HepG2 (cell line): ENCODE results near the gene NARS2. TPM values are rescaled to one million over a fixed set of nuclear protein-coding genes. Genes with fewer than 3 reads are reported as not detected.

ENCODE experiments used
- EP300 ChIP-seq, 3 experiments: sonication (generic) in 1 of 3; formaldehyde crosslinking in 1 of 3; IDR thresholded peaks; 2 replicates each; pipeline versions ENCODE4 v1.5.1 to v1.6.1; 2011 to 2020; ENCODE audit warnings: low read depth in 2 of 3, low read length in 2 of 3, borderline replicate concordance in 1 of 3, improper control_type of control experiment in 1 of 3, mild to moderate bottlenecking in 1 of 3, missing genetic modification reagents in 1 of 3, moderate library complexity in 1 of 3
- GATAD1 ChIP-seq: IDR thresholded peaks from 2 replicates; pipeline ENCODE4 v1.6.1; 2016; ENCODE audit warnings: missing genetic modification reagents, missing compliant biosample characterization
- HMGA1 ChIP-seq: sonication (generic); formaldehyde crosslinking; conservative IDR thresholded peaks from 2 replicates; pipeline ENCODE4 v1.4.0; 2020; ENCODE audit warnings: missing genetic modification reagents
- HNRNPL ChIP-seq: fragments of 200-400 bp; formaldehyde crosslinking; IDR thresholded peaks from 2 replicates; pipeline ENCODE4 v1.6.1; 2017; ENCODE audit warnings: mild to moderate bottlenecking, low read depth, low read length
- JUND ChIP-seq: sonication (generic); formaldehyde crosslinking; IDR thresholded peaks from 2 replicates; pipeline ENCODE4 v1.8.0; 2022; ENCODE audit warnings: mild to moderate bottlenecking, missing genetic modification reagents
- MAZ ChIP-seq, 2 experiments: sonication (generic) in 1 of 2; formaldehyde crosslinking in 1 of 2; IDR thresholded peaks; 2 replicates each; pipeline versions ENCODE4 v1.5.0 to v1.6.1; 2012 to 2020; ENCODE audit warnings: low read depth in 2 of 2, mild to moderate bottlenecking in 2 of 2, borderline replicate concordance in 1 of 2, improper control_type of control experiment in 1 of 2, low read length in 1 of 2, missing genetic modification reagents in 1 of 2, moderate library complexity in 1 of 2
- NAIF1 ChIP-seq: sonication (generic); formaldehyde crosslinking; IDR thresholded peaks from 2 replicates; pipeline ENCODE4 v1.5.0; 2020; ENCODE audit warnings: mild to moderate bottlenecking, missing genetic modification reagents, borderline replicate concordance
- NFATC3 ChIP-seq: sonication (generic); formaldehyde crosslinking; IDR thresholded peaks from 2 replicates; pipeline ENCODE4 v1.5.1; 2020; ENCODE audit warnings: mild to moderate bottlenecking, missing genetic modification reagents
- NR1H2 ChIP-seq: sonication (generic); formaldehyde crosslinking; IDR thresholded peaks from 2 replicates; pipeline ENCODE4 v1.8.1; 2022; ENCODE audit warnings: low read depth, missing genetic modification reagents, borderline replicate concordance
- PCBP1 ChIP-seq: fragments of 200-400 bp; formaldehyde crosslinking; IDR thresholded peaks from 2 replicates; pipeline ENCODE4 v1.6.1; 2017; ENCODE audit warnings: mild to moderate bottlenecking, low read depth, low read length, borderline replicate concordance
- ZNF256 ChIP-seq: sonication (generic); formaldehyde crosslinking; conservative IDR thresholded peaks from 2 replicates; pipeline ENCODE4 v1.4.0; 2020; ENCODE audit warnings: missing genetic modification reagents
- ZNF331 ChIP-seq: sonication (generic); formaldehyde crosslinking; IDR thresholded peaks from 2 replicates; pipeline ENCODE4 v1.4.0; 2020; ENCODE audit warnings: missing genetic modification reagents
- ZNF44 ChIP-seq: sonication (generic); formaldehyde crosslinking; IDR thresholded peaks from 2 replicates; pipeline ENCODE4 v1.5.1; 2020; ENCODE audit warnings: mild to moderate bottlenecking, missing genetic modification reagents
- polyA plus RNA-seq, 8 experiments: library from polyadenylated mRNA; depleted of rRNA in 3 of 8; stranded (reverse) in 7 of 8; unstranded in 1 of 8; fragments of >200 nt; fragmentation: Illumina TruSeq in 4 of 8; extraction: Trizol in 4 of 8; gene quantifications; 2 replicates each; pipeline versions ENCODE4 v1.2.1 to v1.2.3, GENCODE V29; 2011 to 2016; ENCODE audit warnings: low read depth in 4 of 8, missing spikeins in 1 of 8, mixed read lengths in 1 of 8; ENCODE audit not compliant: insufficient read depth in 1 of 8
- total RNA-seq, 5 experiments: library from RNA; depleted of rRNA; stranded (reverse); fragments of >200 nt; fragmentation: Illumina TruSeq; extraction: Trizol; gene quantifications; 2 replicates each; pipeline ENCODE4 v1.2.3, GENCODE V29; 2016; ENCODE audit warnings: low read depth in 1 of 5
- TF ChIP-seq, protein P1 (sequence below): sonication (generic); formaldehyde crosslinking; IDR thresholded peaks from 2 replicates; pipeline ENCODE4 v1.4.0; 2020; ENCODE audit warnings: missing genetic modification reagents
- TF ChIP-seq, protein P2 (sequence below): sonication (generic); formaldehyde crosslinking; IDR thresholded peaks from 2 replicates; pipeline ENCODE4 v1.4.0; 2020; ENCODE audit warnings: missing genetic modification reagents, low read depth, mild to moderate bottlenecking, borderline replicate concordance
- TF ChIP-seq, protein P3 (sequence below): sonication (generic); formaldehyde crosslinking; IDR thresholded peaks from 2 replicates; pipeline ENCODE4 v1.5.1; 2020; ENCODE audit warnings: mild to moderate bottlenecking, missing genetic modification reagents, moderate library complexity
- TF ChIP-seq, protein P4 (sequence below): sonication (generic); formaldehyde crosslinking; conservative IDR thresholded peaks from 2 replicates; pipeline ENCODE4 v1.8.0; 2022; ENCODE audit warnings: mild to moderate bottlenecking, moderate library complexity, missing genetic modification reagents
- TF ChIP-seq, protein P5 (sequence below): sonication (generic); formaldehyde crosslinking; IDR thresholded peaks from 2 replicates; pipeline ENCODE4 v1.5.0; 2020; ENCODE audit warnings: missing genetic modification reagents

The NARS2 gene
- total and polyA plus RNA-seq, 2 of the 13 experiments (the other 11 are each of a cell fraction or from before 2014, with no cell fraction given) = 45.9 to 65.0 TPM

DNA sequence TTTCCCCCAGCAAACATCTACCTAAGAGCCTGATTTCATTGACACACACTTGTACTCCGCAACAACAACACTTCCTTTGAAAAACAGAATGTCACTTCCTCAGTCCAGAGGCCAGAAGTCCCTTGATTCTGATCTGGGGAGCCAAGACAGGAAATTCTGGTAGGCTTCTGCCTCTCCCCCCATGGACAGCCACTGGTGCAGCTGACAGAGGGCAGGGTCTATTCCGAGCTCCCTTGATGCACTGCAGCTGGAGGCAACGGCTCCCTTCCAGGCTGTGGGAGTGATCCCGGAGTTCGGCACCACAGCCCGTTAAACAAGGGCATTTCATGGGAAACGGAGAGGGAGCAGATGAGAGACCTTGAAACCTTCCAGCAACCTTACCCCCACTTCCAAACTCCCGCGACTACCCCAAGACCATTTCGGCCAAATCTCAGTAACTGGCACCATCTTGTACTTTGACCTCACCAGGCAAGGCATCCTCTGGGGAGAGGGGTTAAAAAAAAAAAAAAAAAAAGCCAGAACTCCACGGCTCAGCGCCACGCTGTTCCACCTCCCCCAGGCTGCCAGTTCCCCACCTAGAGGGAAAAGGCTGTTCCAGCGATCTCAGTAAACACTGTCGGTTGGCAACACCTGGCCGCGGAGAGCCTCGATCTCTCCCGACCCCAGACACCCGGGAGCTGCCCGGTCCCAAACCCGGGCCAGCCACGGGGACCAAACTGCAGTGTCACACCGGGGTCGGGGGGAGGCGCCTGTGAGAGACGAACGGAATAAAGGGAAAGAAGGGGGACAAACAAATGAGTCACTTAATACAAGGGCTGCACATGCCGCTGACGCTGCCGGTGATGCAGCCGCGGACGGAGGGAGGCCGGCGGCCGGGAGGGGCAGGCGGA is 158.1 kb downstream of the NARS2 start (continued):
- TF ChIP-seq PCBP1 = 0 out of 2 replicates have a peak, but pooled peaks have one; percentile 39
- TF ChIP-seq ZNF331 = no peak
- TF ChIP-seq MAZ (IDR thresholded peaks at IDR 0.05; ENCODE audit: borderline replicate concordance, low read depth, low read length) = no peak
- peak; percentile 27; the same call in 1 of the 2 replicates for TF ChIP-seq MAZ (CRISPR knock-in tag; IDR thresholded peaks at IDR 0.05; ENCODE audit: low read depth)
- peak; percentile 23; the same call in 1 of the 2 replicates for TF ChIP-seq GATAD1 (CRISPR knock-in tag)
- TF ChIP-seq, protein P1, sequence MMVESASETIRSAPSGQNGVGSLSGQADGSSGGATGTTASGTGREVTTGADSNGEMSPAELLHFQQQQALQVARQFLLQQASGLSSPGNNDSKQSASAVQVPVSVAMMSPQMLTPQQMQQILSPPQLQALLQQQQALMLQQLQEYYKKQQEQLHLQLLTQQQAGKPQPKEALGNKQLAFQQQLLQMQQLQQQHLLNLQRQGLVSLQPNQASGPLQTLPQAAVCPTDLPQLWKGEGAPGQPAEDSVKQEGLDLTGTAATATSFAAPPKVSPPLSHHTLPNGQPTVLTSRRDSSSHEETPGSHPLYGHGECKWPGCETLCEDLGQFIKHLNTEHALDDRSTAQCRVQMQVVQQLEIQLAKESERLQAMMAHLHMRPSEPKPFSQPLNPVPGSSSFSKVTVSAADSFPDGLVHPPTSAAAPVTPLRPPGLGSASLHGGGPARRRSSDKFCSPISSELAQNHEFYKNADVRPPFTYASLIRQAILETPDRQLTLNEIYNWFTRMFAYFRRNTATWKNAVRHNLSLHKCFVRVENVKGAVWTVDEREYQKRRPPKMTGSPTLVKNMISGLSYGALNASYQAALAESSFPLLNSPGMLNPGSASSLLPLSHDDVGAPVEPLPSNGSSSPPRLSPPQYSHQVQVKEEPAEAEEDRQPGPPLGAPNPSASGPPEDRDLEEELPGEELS (CRISPR knock-in tag) = peak; percentile 31
- TF ChIP-seq NAIF1 = peak; percentile 77
- TF ChIP-seq, protein P2, sequence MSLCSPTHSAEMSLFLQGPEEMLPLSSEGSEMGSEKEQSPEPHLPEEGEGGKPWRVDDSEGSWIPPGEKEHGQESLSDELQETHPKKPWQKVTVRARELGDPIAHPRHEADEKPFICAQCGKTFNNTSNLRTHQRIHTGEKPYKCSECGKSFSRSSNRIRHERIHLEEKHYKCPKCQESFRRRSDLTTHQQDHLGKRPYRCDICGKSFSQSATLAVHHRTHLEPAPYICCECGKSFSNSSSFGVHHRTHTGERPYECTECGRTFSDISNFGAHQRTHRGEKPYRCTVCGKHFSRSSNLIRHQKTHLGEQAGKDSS (CRISPR knock-in tag) = peak; percentile 59; the same call in 1 of the 2 replicates
- TF ChIP-seq HNRNPL = 0 out of 2 replicates have a peak, but pooled peaks have one; percentile 52
- TF ChIP-seq EP300 (IDR thresholded peaks at IDR 0.05; ENCODE audit: low read depth in 2 of 2, low read length in 2 of 2) = no peak
- TF ChIP-seq EP300 (CRISPR knock-in tag; IDR thresholded peaks at IDR 0.05; ENCODE audit: borderline replicate concordance) = no peak
- TF ChIP-seq, protein P3, sequence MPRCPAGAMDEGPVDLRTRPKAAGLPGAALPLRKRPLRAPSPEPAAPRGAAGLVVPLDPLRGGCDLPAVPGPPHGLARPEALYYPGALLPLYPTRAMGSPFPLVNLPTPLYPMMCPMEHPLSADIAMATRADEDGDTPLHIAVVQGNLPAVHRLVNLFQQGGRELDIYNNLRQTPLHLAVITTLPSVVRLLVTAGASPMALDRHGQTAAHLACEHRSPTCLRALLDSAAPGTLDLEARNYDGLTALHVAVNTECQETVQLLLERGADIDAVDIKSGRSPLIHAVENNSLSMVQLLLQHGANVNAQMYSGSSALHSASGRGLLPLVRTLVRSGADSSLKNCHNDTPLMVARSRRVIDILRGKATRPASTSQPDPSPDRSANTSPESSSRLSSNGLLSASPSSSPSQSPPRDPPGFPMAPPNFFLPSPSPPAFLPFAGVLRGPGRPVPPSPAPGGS (CRISPR knock-in tag) = 0 out of 2 replicates have a peak, but pooled peaks have one; percentile 43
- TF ChIP-seq ZNF44 (CRISPR knock-in tag) = 0 out of 2 replicates have a peak, but pooled peaks have one; percentile 30
- TF ChIP-seq, protein P4, sequence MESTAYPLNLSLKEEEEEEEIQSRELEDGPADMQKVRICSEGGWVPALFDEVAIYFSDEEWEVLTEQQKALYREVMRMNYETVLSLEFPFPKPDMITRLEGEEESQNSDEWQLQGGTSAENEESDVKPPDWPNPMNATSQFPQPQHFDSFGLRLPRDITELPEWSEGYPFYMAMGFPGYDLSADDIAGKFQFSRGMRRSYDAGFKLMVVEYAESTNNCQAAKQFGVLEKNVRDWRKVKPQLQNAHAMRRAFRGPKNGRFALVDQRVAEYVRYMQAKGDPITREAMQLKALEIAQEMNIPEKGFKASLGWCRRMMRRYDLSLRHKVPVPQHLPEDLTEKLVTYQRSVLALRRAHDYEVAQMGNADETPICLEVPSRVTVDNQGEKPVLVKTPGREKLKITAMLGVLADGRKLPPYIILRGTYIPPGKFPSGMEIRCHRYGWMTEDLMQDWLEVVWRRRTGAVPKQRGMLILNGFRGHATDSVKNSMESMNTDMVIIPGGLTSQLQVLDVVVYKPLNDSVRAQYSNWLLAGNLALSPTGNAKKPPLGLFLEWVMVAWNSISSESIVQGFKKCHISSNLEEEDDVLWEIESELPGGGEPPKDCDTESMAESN = 0 out of 2 replicates have a peak, but pooled peaks have one; percentile 14
- TF ChIP-seq NFATC3 (CRISPR knock-in tag) = no peak
- TF ChIP-seq, protein P5, sequence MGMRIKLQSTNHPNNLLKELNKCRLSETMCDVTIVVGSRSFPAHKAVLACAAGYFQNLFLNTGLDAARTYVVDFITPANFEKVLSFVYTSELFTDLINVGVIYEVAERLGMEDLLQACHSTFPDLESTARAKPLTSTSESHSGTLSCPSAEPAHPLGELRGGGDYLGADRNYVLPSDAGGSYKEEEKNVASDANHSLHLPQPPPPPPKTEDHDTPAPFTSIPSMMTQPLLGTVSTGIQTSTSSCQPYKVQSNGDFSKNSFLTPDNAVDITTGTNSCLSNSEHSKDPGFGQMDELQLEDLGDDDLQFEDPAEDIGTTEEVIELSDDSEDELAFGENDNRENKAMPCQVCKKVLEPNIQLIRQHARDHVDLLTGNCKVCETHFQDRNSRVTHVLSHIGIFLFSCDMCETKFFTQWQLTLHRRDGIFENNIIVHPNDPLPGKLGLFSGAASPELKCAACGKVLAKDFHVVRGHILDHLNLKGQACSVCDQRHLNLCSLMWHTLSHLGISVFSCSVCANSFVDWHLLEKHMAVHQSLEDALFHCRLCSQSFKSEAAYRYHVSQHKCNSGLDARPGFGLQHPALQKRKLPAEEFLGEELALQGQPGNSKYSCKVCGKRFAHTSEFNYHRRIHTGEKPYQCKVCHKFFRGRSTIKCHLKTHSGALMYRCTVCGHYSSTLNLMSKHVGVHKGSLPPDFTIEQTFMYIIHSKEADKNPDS (CRISPR knock-in tag) = no peak
- no peak for TF ChIP-seq NR1H2 (CRISPR knock-in tag)
- TF ChIP-seq HMGA1 (CRISPR knock-in tag) = no peak
- peak; percentile 61 for TF ChIP-seq JUND (CRISPR knock-in tag)
- TF ChIP-seq ZNF256 (CRISPR knock-in tag) = no peak
